Stimulated activated CD8-positive, alpha-beta memory T cell treated with anti-CD3 and anti-CD28 coated beads, Interleukin-15, amount 100 ng/mL, for 48 hours (primary cell): ENCODE data around the gene CNGA3.
"Not testable (repeated sequence)": the region's sequence is repeated elsewhere in the genome, so short reads cannot be mapped to it uniquely, and the experiment has no call there.

Source experiments
- DNase-seq, 2 donors: peaks; one replicate each; pipeline ENCODE4 v3.0.0-alpha.2; 2020; ENCODE audit warnings: low read depth in 2 of 2

CNGA3 gene

DNA sequence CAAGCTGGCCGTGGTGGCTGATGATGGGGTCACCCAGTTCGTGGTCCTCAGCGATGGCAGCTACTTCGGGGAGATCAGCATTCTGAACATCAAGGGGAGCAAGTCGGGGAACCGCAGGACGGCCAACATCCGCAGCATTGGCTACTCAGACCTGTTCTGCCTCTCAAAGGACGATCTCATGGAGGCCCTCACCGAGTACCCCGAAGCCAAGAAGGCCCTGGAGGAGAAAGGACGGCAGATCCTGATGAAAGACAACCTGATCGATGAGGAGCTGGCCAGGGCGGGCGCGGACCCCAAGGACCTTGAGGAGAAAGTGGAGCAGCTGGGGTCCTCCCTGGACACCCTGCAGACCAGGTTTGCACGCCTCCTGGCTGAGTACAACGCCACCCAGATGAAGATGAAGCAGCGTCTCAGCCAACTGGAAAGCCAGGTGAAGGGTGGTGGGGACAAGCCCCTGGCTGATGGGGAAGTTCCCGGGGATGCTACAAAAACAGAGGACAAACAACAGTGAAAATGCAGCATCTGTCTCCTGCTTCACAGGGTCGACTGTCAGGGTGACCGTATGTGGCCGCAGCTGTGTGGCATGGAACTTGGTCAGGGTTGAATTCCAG, 50.6 kb downstream of the CNGA3 start:
- no peak for DNase-seq

GRCh38 chr2:98399140-98399539, 52.9 kb downstream of the CNGA3 start:
- no peak for DNase-seq

- DNase-seq, result no peak
These were observed 57.6 kb downstream of the CNGA3 start for GRCh38 chr2:98403878-98404277.

DNA sequence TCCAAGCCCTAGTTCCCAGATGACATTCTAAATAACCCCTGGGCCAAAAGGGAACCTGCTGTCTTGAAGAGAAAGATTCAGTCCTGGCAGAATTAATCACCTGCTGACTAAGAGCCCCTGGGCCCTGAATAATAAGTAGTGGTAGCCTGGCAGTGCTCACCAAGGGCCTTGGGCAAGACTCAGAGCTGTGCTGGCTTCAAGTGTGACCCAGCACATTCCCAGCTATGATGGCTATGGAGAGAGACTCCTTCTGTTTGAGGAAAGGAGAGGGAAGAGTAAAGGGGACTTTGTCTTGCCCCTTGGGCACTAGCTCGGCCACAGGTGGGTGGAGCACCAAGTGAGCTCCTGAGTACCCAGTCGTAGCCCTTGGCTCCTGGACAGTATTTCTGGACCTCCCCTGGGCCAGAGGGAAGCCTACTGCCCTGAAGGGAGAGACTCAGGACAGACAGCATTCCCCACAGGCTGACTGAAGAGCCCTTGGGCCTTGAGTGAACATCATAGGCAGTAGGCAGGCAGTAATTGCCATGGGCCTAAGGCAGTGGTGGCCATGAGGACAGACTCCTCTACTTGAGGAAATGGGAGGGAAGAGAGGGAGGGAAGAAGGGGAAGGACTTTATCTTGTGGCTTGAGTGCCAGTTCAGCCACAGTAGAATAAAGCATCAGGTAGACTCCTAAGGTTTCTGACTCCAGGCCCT, 58.4 kb downstream of the CNGA3 start:
- DNase-seq, result no peak

DNA sequence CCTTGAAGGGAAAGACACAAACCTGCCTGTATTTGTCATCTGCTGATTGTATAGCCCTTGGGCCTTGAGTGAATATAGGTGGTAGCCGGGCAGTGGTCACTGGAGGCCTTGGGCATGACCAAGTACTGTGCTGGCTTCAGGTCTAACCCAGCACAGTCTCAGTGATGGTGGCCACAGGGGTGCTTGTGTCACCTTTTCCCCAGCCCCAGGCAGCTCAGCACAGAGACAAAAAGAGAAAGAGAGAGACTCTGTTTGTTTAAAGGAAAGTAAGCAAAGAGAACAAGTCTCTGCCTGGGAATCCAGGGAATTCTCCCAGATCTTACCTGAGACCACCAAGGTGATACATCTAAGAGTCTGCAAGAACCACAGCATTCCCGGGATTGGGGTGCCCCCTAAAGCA, 59.0 kb downstream of the CNGA3 start:
- DNase-seq, result no peak

- DNase-seq, result no peak
These were observed 61.9 kb downstream of the CNGA3 start for GRCh38 chr2:98408155-98408554.

- peak; percentile 5 to 19 for DNase-seq
These were observed 66.6 kb downstream of the CNGA3 start for GRCh38 chr2:98412751-98413458.

DNA sequence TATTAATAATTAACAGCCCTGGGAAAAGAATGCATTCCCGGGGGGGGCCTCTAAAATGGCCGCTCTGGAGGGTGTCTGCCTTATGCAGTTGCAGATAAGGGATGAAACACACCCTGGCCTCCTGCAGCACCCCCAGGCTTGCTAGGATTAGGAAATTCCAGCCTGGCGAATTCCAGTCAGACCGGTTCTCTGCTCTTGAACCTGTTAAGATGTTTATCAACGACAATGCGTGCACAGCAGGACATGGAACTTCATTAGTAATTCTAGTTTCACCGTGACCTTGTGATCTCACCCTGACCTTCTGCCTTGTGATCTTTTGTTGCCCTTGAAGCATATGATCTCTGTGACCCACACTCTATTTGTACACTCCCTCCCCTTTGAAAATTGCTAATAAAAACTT, 68.0 kb downstream of the CNGA3 start:
- not testable (repeated sequence) for DNase-seq

DNA sequence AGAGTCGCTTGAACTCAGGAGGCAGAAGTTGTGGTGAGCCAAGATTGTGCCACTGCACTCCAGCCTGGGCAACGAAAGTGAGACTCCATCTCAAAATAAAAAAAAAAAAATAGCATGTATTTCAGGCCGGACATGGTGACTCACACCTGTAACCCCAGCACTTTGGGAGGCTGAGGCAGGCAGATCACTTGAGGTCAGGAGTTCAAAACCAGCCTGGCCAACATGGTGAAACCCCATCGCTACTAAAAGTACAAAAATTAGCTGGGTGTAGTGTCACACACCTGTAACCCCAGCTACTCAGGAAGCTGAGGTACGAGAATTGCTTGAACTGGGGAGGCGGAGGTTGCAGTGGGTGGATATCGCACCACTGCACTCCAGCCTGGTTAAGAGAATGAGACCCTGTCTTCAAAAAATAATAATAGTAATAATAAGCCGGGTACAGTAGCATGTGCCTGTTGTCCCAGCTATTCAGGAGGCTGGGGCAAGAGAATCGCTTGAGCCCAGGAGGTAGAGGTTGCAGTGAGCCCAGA, 69.5 kb downstream of the CNGA3 start:
- DNase-seq, result not testable (repeated sequence)

GRCh38 chr2:98416383-98417159, 70.3 kb downstream of the CNGA3 start:
- DNase-seq, result no peak

DNA sequence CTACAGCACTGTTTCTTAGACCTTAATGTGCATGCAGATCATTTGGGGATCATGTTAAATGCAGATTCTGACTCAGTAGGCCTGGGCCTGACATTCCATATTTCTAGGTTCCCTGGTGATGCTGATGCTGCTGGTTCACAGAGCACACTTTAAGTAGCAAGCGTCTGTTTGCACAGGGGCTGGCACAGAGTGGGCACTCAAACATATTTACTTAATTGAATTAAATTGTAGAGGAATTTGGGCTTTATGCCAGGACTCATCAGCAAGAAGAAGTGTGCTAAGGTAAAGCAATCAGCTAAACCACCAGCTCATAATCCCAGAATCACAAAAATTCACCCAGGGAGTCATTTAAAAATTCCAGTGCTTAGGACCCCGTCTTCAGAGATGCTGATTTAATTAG, 73.3 kb downstream of the CNGA3 start:
- DNase-seq, result no peak

GRCh38 chr2:98419977-98420725, 73.9 kb downstream of the CNGA3 start:
- DNase-seq, result no peak

- DNase-seq, result no peak
These were observed 76.2 kb downstream of the CNGA3 start for GRCh38 chr2:98422449-98422848.

DNA sequence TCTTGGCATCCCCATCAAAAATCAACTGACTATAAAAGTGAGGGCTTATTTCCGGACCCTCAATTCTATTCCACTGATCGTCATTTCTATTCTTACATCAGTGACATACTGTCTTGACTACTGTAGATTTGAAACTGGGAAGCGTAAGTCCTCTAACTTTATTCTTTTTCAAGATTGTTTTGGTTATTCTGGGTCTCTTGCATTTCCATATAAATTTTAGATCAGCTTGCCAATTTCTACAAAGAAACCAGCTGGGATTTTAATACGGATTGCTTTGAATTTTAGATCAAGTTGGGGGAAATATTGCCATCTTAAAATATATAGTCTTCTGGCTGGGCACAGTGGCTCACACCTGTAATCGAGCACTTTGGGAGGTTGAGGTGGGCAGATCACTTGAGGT, 80.5 kb downstream of the CNGA3 start:
- DNase-seq, result no peak

DNA sequence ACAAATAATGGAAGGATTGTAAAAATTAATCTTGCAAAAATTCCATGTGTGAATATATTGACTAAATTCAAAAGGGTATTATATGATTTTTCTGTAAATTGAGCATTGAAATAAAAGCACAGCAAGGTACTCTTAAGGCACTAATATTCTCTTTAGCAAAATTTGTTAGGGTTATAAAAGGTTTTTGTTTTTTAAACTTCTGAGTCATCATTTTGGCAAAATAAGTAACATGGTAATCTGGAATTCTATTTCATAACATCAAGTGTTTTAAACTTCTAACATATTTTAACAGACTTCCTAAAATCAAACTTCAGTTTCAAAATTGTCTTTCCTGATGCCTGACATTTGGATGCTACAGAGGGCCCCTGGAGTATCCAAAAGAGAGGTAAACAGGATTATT, 85.9 kb downstream of the CNGA3 start:
- no peak for DNase-seq

DNA sequence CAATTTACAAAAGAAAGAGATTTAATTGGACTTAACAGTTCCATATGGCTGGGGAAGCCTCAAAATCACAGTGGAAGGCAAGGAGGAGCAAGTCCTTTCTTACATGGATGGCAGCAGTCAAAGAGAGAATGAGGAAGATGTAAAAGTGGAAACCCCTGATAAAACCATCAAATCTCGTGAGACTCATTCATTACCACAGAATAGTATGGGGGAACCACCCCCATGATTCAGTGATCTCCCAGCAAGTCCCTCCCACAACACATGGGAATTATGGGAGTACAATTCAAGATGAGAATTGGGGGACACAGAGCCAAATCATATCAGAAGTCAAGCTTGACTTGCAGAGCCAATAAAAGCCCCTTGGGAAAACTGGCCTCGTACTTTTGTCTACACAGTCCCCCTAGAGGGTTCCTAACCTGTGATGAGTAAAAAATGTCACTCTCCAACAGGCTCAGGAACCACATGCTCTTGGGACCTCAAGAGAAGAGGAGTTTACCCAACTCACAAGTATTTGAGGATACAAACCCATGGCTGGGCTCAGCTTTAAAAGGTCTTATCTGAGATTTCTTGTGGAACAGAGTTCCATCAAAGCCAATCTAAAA, 87.2 kb downstream of the CNGA3 start:
- no peak for DNase-seq

- DNase-seq, result no peak
These were observed 88.2 kb downstream of the CNGA3 start for GRCh38 chr2:98434492-98434891.

DNA sequence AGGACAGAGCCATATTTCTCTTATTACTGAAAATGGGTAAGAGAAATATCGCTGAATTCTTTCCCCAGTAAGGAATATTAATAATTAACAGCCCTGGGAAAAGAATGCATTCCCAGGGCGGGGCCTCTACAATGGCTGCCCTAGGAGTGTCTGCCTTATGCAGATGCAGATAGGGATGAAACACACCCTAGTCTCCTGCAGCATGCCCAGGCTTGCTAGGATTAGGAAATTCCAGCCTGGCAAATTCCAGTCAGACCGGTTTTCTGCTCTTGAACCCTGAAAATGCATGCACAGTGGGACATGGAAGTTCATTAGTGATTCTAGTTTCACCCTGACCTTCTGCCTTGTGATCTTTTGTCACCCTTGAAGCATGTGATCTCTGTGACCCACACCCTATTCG, 89.4 kb downstream of the CNGA3 start:
- not testable (repeated sequence) for DNase-seq

DNA sequence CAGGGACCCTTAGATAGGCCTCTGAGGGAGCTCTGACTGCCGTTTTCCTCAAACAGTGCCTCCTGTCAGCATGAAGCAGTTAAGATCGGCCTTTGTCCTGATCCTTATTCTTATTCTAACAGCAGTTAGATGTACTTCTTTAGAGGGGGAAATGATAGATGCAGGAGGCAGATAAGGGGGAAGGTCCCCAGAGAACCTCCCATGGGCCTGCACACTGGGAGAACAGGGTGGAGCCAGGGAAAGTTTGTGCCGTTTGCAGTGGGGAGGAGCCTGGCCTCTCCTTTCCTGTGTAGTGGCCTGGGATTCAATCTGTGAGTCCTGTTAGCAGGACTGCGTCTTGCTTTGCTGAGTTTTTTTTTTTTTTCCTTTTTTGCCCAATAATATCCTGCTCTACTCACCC, 90.5 kb downstream of the CNGA3 start:
- DNase-seq, result no peak

DNA sequence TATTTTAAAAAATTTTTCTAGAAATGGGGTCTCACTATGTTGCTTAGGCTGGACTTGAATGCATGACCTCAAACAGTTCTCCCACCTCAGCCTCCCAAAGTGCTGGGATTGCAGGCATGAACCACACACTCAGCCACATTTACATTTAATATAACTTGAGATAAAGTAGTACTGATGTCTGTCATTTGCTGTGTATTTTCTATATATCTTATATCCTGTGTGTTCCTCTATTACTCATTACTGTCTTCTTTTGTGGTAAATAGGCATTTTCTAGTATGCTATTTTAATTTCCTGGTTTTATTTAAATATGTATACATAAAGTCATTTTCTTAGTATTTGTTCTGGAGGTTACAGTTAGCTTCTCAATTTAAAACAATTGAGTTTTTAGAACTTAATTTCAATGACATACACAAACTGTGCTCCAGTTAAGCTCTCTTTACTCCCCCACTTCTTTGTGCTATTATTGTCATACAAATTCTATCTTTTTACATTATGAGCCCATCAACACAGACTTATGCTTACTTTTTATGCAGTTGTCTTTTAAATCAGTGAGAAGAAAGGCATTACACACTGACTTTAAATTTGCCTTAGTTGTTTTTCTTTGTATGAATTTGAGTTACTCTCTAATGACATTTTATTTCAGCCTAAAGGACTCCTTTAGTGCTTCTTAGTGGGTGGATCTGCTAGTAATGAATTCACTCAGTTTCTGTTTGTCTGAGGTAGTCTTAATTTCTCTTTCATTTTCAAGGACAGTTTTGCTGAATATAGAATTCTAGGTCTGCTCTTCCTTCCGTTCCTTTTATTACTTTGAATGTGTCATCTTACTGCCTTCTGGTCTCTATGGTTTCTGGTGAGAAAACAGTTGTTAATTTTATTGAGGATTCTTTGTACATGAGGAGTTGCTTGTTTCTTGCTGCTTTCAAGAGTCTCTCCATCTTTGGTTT, 92.2 kb downstream of the CNGA3 start:
- DNase-seq, result no peak
